Neutrophil (primary cell): ENCODE results near the gene PPM1L.

Experiments used
- H3K27ac ChIP-seq: fragments of 200-600 bp; sonication (generic); 2 replicates; pipeline ENCODE4 v1.5.1; 2016; ENCODE audit warnings: mild to moderate bottlenecking, moderate library complexity
- H3K27me3 ChIP-seq: fragments of 200-600 bp; sonication (generic); 2 replicates; pipeline ENCODE4 v1.6.0; 2016; ENCODE audit warnings: mild to moderate bottlenecking
- H3K36me3 ChIP-seq: fragments of 200-600 bp; sonication (generic); 2 replicates; pipeline ENCODE4 v1.5.1; 2017
- H3K4me1 ChIP-seq, 2 experiments: fragments of 200-600 bp in 1 of 2; sonication (generic) in 1 of 2; 1 replicate in 1 of 2; 2 replicates in 1 of 2; pipeline versions ENCODE4 v1.5.1 to v1.6.1; 2013 to 2016; ENCODE audit warnings: low read depth in 1 of 2, low read length in 1 of 2, mild to moderate bottlenecking in 1 of 2, moderate library complexity in 1 of 2; ENCODE audit not compliant: control insufficient read depth in 1 of 2, insufficient read depth in 1 of 2
- H3K4me3 ChIP-seq, 2 experiments: fragments of 200-600 bp in 1 of 2; sonication (generic) in 1 of 2; 1 replicate in 1 of 2; 2 replicates in 1 of 2; pipeline ENCODE4 v1.5.1; 2013 to 2016; ENCODE audit warnings: low read depth in 1 of 2, low read length in 1 of 2, mild to moderate bottlenecking in 1 of 2, moderate library complexity in 1 of 2
- H3K9me3 ChIP-seq: fragments of 200-600 bp; sonication (generic); 2 replicates; pipeline ENCODE4 v1.5.1; 2016
- CTCF ChIP-seq: fragments of 200-600 bp; sonication (generic); IDR thresholded peaks from 2 replicates; pipeline ENCODE4 v1.5.1; 2016; ENCODE audit warnings: antibody characterized with exemption

Gene PPM1L

GRCh38 chr3:160837394-160837980 lies 81.5 kb downstream of the PPM1L start:
- H3K27ac ChIP-seq, result no peak overlapping the region
- no peaks in the 10 kb centered on the region for H3K9me3 ChIP-seq
- no peak for TF ChIP-seq CTCF
- no peak overlapping the region for H3K4me3 ChIP-seq
- H3K4me1 ChIP-seq, result no peaks in the 10 kb centered on the region
- H3K27me3 ChIP-seq, result no peaks in the 10 kb centered on the region
- H3K36me3 ChIP-seq, result no peaks in the 10 kb centered on the region

GRCh38 chr3:160840590-160840989 lies 84.6 kb downstream of the PPM1L start:
- no peak for TF ChIP-seq CTCF
- no peaks in the 10 kb centered on the region for H3K27me3 ChIP-seq
- H3K4me3 ChIP-seq, result no peak overlapping the region
- H3K4me1 ChIP-seq, result no peaks in the 10 kb centered on the region
- no peaks in the 10 kb centered on the region for H3K9me3 ChIP-seq
- no peak overlapping the region for H3K27ac ChIP-seq
- H3K36me3 ChIP-seq, result no peaks in the 10 kb centered on the region

GRCh38 chr3:160841455-160841854 lies 85.4 kb downstream of the PPM1L start:
- no peaks in the 10 kb centered on the region for H3K36me3 ChIP-seq
- no peaks in the 10 kb centered on the region for H3K27me3 ChIP-seq
- TF ChIP-seq CTCF, result no peak

GRCh38 chr3:160842021-160843005 lies 86.3 kb downstream of the PPM1L start:
- H3K27ac ChIP-seq, result no peak overlapping the region
- H3K4me1 ChIP-seq, result no peaks in the 10 kb centered on the region
- no peaks in the 10 kb centered on the region for H3K36me3 ChIP-seq
- no peaks in the 10 kb centered on the region for H3K9me3 ChIP-seq
- no peak overlapping the region for H3K4me3 ChIP-seq
- no peaks in the 10 kb centered on the region for H3K27me3 ChIP-seq
- TF ChIP-seq CTCF, result no peak

More at GRCh38 chr3:160841455-160841854, 85.4 kb downstream of the PPM1L start:
- Histone ChIP-seq H3K4me3 (no peak overlapping the region), H3K4me1 (no peaks in the 10 kb centered on the region), H3K9me3 (no peaks in the 10 kb centered on the region), H3K27ac (no peak overlapping the region)

- H3K4me1 ChIP-seq, result no peaks in the 10 kb centered on the region
- no peak for TF ChIP-seq CTCF
- H3K36me3 ChIP-seq, result no peaks in the 10 kb centered on the region
- H3K27ac ChIP-seq, result no peak overlapping the region
- no peaks in the 10 kb centered on the region for H3K9me3 ChIP-seq
- no peaks in the 10 kb centered on the region for H3K27me3 ChIP-seq
- no peak overlapping the region for H3K4me3 ChIP-seq
These were observed 95.7 kb downstream of the PPM1L start for GRCh38 chr3:160851629-160852210.
